Caco-2 (cell line): ENCODE measurements around the gene SLC13A4. TPM values are rescaled to one million over a fixed set of nuclear protein-coding genes. Genes with fewer than 3 reads are reported as not detected.

ENCODE experiments used
- BruUV-seq: library from RNA; stranded (reverse); fragments of 400-500 nt; replicated peaks from 2 replicates; lab custom pipeline; 2021; lab: Mats Ljungman, UMichigan
- CTCF ChIA-PET: fragments of 300-600 bp; sonication (Branson Sonifier 250); formaldehyde crosslinking; loops from one replicate; lab custom pipeline; 2022; ENCODE audit warnings: antibody characterized with exemption; lab: Charles Lee
- POLR2A ChIA-PET: fragments of 300-600 bp; sonication (Branson Sonifier 250); formaldehyde crosslinking; loops from one replicate; lab custom pipeline; 2022; ENCODE audit warnings: antibody characterized with exemption; lab: Charles Lee
- DNase-seq, 2 experiments: peaks; one replicate each; pipeline versions ENCODE4 v3.0.0 to v3.0.0-alpha.2; 2020 to 2022
- H3K27me3 ChIP-seq: replicated peaks from 2 replicates; pipeline ENCODE4 v1.6.0; 2011; ENCODE audit warnings: low read length; ENCODE audit not compliant: control insufficient read depth, insufficient read depth
- H3K36me3 ChIP-seq: 2 replicates; pipeline ENCODE4 v1.5.1; 2011; ENCODE audit warnings: low read length; ENCODE audit not compliant: control insufficient read depth, insufficient read depth
- H3K4me1 ChIP-seq: fragments of 250-450 bp; sonication (Bioruptor Pico); 2 replicates; pipeline ENCODE4 v1.5.1; 2020; ENCODE audit warnings: mild to moderate bottlenecking
- H3K4me3 ChIP-seq: 2 replicates; pipeline ENCODE4 v1.5.1; 2011; ENCODE audit warnings: low read depth, mild to moderate bottlenecking, control low read depth, low read length
- H3K9me3 ChIP-seq: fragments of 250-450 bp; sonication (Bioruptor Pico); 2 replicates; pipeline ENCODE4 v1.5.1; 2020; ENCODE audit warnings: mild to moderate bottlenecking, moderate library complexity
- H3K27ac Mint-ChIP-seq: one replicate; pipeline ENCODE4 v1.8.0; 2022; ENCODE audit warnings: mixed read lengths; ENCODE audit not compliant: unreplicated experiment
- H3K27me3 Mint-ChIP-seq: one replicate; pipeline ENCODE4 v1.8.0; 2022; ENCODE audit warnings: mixed read lengths; ENCODE audit not compliant: insufficient read depth, unreplicated experiment
- H3K36me3 Mint-ChIP-seq: one replicate; pipeline ENCODE4 v1.8.0; 2022; ENCODE audit warnings: mild to moderate bottlenecking, mixed read lengths; ENCODE audit not compliant: insufficient read depth, unreplicated experiment
- H3K4me1 Mint-ChIP-seq: one replicate; pipeline ENCODE4 v1.8.0; 2022; ENCODE audit warnings: low read depth, mixed read lengths; ENCODE audit not compliant: unreplicated experiment
- H3K4me3 Mint-ChIP-seq: one replicate; pipeline ENCODE4 v1.8.0; 2022; ENCODE audit warnings: mild to moderate bottlenecking, moderate library complexity, mixed read lengths; ENCODE audit not compliant: unreplicated experiment
- H3K9me3 Mint-ChIP-seq: one replicate; pipeline ENCODE4 v1.8.0; 2022; ENCODE audit warnings: mixed read lengths; ENCODE audit not compliant: unreplicated experiment
- CTCF ChIP-seq, 2 experiments: fragments of 200-600 bp in 1 of 2; IDR thresholded peaks; 1 replicate in 1 of 2; 2 replicates in 1 of 2; pipeline versions ENCODE4 v1.5.1 to v1.8.0; 2011 to 2022; ENCODE audit warnings: antibody characterized with exemption in 1 of 2, control low read depth in 1 of 2, inconsistent platforms in 1 of 2, low read depth in 1 of 2, low read length in 1 of 2, mild to moderate bottlenecking in 1 of 2, moderate library complexity in 1 of 2; ENCODE audit not compliant: insufficient read depth in 1 of 2, severe bottlenecking in 1 of 2, unreplicated experiment in 1 of 2
- intact Hi-C: fragments of 100-400 bp; cut with micrococcal nuclease; formaldehyde crosslinking; loops from one replicate; pipeline ENCODE4 v1.10.0; 2022; ENCODE audit not compliant: unreplicated experiment
- total RNA-seq: library from RNA; stranded (reverse); gene quantifications from 2 replicates; pipeline ENCODE4 v1.2.3, GENCODE V29; 2022

Gene SLC13A4
- total RNA-seq, 1 experiment from 2014 or later, result not detected

GRCh38 chr7:135747366-135747765 is 19.4 kb upstream of the SLC13A4 start:
- H3K27me3 Mint-ChIP-seq, result no peaks in the 10 kb centered on the region
- intact Hi-C loops, result no loop called here

DNA sequence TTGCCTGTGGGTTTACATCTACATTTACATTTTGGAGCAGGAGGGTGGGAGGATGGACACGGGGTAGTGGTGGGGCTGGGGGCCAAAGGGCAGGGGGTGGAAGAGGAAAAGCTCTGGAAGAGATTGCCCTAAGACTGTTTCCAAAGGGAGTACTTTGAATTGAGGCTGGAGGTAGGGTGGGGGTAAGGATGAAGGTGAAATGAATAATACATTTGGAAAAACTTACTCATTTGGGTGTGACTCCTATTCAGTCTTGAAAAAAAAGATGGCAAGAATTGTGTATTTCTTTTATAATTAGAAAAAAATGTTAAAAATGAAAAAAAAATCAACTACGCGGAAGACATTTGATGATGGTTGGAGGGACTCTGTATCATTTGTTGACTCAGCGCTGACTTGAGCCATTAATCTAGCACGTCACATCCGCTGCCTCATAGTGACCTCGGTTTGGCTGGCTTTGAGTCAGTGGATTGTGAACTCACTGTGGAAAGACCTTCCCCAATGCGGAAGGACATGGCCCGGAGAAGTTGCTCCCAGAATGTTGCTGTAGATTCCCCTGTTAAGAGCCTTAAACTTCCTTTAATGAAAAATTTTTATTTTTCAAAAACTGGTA is 17.8 kb upstream of the SLC13A4 start:
- no peaks in the 10 kb centered on the region for H3K27me3 Mint-ChIP-seq
- TF ChIP-seq CTCF (IDR thresholded peaks at IDR 0.05; ENCODE audit: insufficient read depth in 1 of 2, low read depth in 1 of 2, low read length in 1 of 2, severe bottlenecking in 1 of 2, unreplicated experiment in 1 of 2), result no peak
- DNase-seq, result no peak
- H3K36me3 ChIP-seq, result no peaks in the 10 kb centered on the region
- no peaks in the 10 kb centered on the region for H3K27me3 ChIP-seq
- no peaks in the 10 kb centered on the region for H3K36me3 Mint-ChIP-seq
- peaks cover 3% of the 10 kb centered on the region; the same call in 1 of the 2 replicates for H3K4me1 ChIP-seq
- POLR2A ChIA-PET, result no interaction called here
- no peaks in the 10 kb centered on the region for H3K9me3 ChIP-seq
- CTCF ChIA-PET, result no interaction called here
- no peak overlapping the region for H3K27ac Mint-ChIP-seq
- intact Hi-C loops, result loop anchor here (2.0 kb wide), 1 partner anchor 73 kb away; no protein-coding TSS in a partner anchor
- no peaks in the 10 kb centered on the region for H3K9me3 Mint-ChIP-seq
- no TSS peak for BruUV-seq
- H3K4me1 Mint-ChIP-seq, result no peaks in the 10 kb centered on the region
- H3K4me3 ChIP-seq, result no peak overlapping the region
- H3K4me3 Mint-ChIP-seq, result no peak overlapping the region

More at GRCh38 chr7:135747366-135747765, 19.4 kb upstream of the SLC13A4 start:
- no peak for TF ChIP-seq CTCF (IDR thresholded peaks at IDR 0.05; ENCODE audit: insufficient read depth in 1 of 2, low read depth in 1 of 2, low read length in 1 of 2, severe bottlenecking in 1 of 2, unreplicated experiment in 1 of 2)
- no peak overlapping the region for H3K27ac Mint-ChIP-seq
- H3K9me3 Mint-ChIP-seq, result no peaks in the 10 kb centered on the region
- ChIA-PET POLR2A (no interaction called here), CTCF (no interaction called here)
- no peaks in the 10 kb centered on the region for H3K4me1 Mint-ChIP-seq
- H3K4me3 ChIP-seq, result no peak overlapping the region
- no peaks in the 10 kb centered on the region for H3K36me3 Mint-ChIP-seq
- no TSS peak for BruUV-seq
- H3K4me1 ChIP-seq, result peaks cover 3% of the 10 kb centered on the region; the same call in 1 of the 2 replicates
- H3K9me3 ChIP-seq, result no peaks in the 10 kb centered on the region
- H3K27me3 ChIP-seq, result no peaks in the 10 kb centered on the region
- H3K4me3 Mint-ChIP-seq, result no peak overlapping the region
- H3K36me3 ChIP-seq, result no peaks in the 10 kb centered on the region
- no peak for DNase-seq

DNA sequence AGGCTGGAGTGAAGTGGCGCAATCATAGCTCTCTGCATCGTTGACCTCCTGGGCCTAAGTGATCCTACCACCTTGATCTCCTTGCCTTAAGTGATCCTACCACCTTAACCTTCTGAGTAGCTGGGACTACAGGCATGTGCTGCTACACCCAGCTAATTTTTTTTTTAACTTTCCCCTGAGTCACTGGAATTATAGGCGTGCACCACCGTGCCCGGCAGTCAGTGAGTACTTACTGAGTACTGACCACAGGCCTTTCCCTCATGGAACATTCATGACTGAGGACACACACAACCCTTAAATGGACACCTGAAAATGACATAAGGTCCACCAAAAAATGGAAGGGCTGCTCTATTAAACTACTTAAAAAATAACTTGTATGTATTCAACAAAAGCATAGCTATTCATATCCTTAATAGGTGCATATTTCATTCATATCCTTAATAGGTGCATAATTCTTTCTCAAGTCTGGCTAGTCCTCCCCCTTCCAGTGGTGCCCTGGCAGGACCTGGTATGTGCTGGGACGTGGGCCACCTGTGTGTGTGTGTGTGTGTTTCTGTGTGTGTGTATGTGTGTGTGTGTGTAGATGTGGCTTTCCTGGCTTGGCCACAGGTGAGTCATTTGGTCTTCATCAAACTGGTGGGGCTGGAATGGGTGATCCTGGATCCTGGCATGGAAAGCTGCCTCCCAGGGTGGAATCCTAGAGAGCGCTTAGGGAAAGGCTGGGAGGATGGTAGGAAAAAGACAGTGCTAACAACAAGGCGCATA is 17.1 kb upstream of the SLC13A4 start:
- CTCF ChIA-PET, result interaction anchor here (0.6 to 1.5 kb wide), 2 partner anchors 28 to 330 kb away, joined by 3 to 4 read pairs; no protein-coding TSS in a partner anchor

More for the DNA sequence above, 17.1 kb upstream of the SLC13A4 start:
- POLR2A ChIA-PET, result no interaction called here
- intact Hi-C loops, result loop anchor here (2.0 kb wide), 1 partner anchor 72 kb away; no protein-coding TSS in a partner anchor
- H3K9me3 ChIP-seq, result no peaks in the 10 kb centered on the region
- peaks cover 3% of the 10 kb centered on the region; the same call in 1 of the 2 replicates for H3K4me1 ChIP-seq
- H3K27me3 Mint-ChIP-seq, result no peaks in the 10 kb centered on the region
- H3K4me3 ChIP-seq, result no peak overlapping the region
- BruUV-seq, result no TSS peak
- H3K4me3 Mint-ChIP-seq, result no peak overlapping the region
- no peaks in the 10 kb centered on the region for H3K27me3 ChIP-seq
- no peaks in the 10 kb centered on the region for H3K36me3 Mint-ChIP-seq
- no peaks in the 10 kb centered on the region for H3K4me1 Mint-ChIP-seq
- H3K36me3 ChIP-seq, result no peaks in the 10 kb centered on the region
- H3K9me3 Mint-ChIP-seq, result no peaks in the 10 kb centered on the region
- TF ChIP-seq CTCF (IDR thresholded peaks at IDR 0.05; ENCODE audit: insufficient read depth in 1 of 2, low read depth in 1 of 2, low read length in 1 of 2, severe bottlenecking in 1 of 2, unreplicated experiment in 1 of 2), result no peak
- no peak for DNase-seq
- H3K27ac Mint-ChIP-seq, result no peak overlapping the region
